HG03565 (cell line): ENCODE measurements around the gene OSBPL8.

ENCODE experiments used
- ATAC-seq: cut with Tn5 transposase; IDR thresholded peaks from one replicate; pipeline ENCODE4 v1.9.1; 2021; ENCODE audit warnings: mild to moderate bottlenecking, moderate library complexity; ENCODE audit not compliant: unreplicated experiment

OSBPL8 gene

DNA sequence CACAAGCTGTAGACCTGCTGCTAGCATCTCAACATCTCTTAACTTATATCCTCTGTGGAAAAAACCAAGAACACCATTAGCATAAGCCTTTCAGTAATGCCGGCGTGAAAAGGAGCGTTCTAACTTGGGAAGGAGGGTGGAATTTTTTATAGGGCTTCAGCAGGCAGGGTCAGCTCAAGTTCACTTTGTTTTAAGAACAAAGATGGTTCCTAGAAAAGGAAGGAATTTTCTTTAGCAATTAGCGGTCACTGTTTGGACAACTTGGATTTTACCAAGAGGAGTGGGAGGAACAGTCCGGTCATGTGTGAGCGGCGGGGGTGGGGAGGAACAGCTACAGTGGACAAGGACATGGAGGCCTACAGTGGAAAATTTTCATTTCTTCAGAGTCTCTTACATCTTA lies 247.3 kb downstream of the OSBPL8 start:
- ATAC-seq = no peak

DNA sequence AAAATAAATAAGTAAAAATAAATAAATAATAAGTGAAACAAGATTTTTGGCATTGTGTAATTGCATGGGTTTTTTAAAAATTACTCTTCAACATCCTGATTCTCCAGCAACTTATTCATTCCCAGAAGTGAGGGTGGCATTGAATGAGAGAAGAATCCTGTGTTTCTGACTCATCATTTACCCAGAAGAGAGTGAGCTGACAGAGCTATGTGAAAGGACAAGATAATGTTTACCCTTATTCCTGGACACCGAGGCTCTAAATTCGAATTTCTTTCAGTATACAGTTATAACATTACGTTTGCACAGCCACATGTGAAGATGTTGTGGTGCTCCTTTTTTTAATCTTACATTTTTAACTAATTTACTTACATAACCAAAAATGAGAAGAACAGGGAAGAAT lies 247.8 kb downstream of the OSBPL8 start:
- no peak for ATAC-seq

DNA sequence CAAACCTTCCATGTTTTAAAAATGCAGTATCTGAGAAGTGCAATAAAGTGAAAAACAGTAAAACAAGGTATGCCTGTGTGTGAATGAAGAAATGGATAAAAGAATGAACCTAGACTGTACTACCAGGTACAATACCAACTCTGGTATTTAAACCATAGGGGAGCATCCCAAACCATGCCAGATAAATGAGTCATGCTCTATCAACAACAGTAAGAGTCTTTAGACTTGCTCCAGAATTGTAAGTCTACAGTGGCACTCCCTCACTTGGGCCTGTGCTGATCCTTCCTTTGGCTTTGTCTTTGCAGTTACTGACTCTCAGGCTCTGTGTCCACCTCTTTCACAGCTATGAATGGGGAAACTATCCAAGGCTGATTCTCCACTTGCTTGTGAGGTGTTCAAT lies 249.5 kb downstream of the OSBPL8 start:
- ATAC-seq = no peak

DNA sequence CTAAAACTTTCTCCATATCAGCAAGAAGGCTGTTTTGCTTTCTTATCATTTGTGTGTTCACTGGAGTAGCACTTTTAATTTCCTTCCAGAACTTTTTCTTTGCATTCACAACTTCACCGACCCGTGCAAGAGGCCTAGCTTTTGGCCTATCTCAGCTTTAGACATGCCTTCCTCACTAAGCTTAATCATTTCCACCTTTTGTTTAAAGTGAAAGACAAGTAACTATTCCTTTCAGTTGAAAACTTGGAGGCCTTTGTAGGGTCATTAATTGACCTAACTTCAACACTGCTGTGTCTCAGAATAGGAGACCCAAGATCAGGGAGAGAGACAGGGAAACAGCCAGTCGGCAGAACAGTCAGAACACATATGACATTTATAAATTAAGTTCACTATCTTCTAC lies 250.7 kb downstream of the OSBPL8 start:
- no peak for ATAC-seq

DNA sequence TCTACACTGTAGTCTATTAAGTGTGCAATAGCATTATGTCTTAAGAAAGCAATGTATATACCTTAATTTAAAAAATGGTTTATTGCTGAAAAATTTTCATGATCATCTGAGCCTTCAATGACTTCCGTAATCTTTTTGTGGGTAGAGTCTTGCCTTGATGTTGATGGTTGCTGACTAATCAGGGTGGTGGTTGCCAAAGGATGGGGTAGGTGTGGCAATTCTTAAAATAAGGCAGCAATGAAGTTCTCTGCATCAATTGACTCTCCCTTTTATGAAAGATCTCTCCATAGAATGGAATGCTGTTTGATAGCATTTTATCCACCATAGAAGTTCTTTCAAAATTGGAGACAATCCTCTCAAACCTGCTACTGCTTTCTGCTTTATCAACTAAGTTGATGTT lies 252.5 kb downstream of the OSBPL8 start:
- ATAC-seq = no peak

DNA sequence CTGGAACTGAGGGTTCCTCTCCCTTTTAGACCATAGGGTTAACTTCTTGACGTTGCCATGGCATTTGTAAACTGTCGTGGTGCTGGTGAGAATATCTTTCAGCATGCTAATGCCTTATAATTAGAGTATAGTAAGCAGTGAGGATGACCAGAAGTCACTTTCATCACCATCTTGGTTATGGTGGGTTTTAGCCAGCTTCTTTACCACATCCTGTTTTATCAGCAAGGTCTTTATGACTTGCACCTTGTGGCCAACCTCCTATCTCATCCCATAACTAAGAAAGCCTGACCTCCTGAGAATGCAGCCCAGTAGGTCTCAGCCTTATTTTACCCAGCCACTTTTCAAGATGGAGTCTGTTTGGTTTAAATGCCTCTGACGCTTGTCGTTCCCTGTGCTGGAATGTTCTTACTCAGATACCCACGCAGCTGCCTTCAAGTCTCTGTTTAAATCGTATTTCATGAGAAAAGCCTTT lies 255.5 kb downstream of the OSBPL8 start:
- ATAC-seq = no peak

DNA sequence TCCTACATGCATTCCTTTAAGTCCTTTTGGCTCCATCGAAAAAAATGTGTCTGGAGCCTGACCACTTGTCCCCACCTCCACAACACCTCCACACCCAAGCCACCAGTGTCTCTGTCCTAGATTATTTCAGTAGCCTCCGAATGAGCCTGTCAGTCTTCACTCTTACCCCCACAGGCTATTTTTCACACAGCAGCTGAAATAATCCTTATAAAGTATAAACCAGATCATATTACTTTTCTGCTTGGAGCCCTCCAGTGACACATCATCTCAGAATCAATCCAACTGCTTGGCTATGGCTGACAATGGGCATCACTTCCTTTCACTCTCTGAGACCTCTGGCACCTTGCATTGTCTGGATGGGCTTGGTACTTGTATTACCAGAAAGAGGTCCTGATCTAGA lies 256.2 kb downstream of the OSBPL8 start:
- ATAC-seq = no peak
